GM23248 (cell line): ENCODE results near the gene ZBTB4. TPM values are rescaled to one million over a fixed set of nuclear protein-coding genes. Genes with fewer than 3 reads are reported as not detected.

Experiments used
- DNase-seq: peaks from one replicate; pipeline ENCODE4 v3.0.0-alpha.2; 2015
- H2AFZ ChIP-seq: fragments of 200-600 bp; sonication (generic); 2 replicates; pipeline ENCODE4 v1.6.1; 2016; ENCODE audit warnings: antibody characterized with exemption
- H3F3A ChIP-seq: fragments of 200-600 bp; sonication (generic); 2 replicates; pipeline ENCODE4 v1.6.1; 2016; ENCODE audit warnings: mild to moderate bottlenecking, antibody characterized with exemption, mixed run types; ENCODE audit not compliant: insufficient read depth
- H3K27ac ChIP-seq: fragments of 200-600 bp; sonication (generic); 2 replicates; pipeline ENCODE4 v1.5.1; 2016; ENCODE audit warnings: mild to moderate bottlenecking
- H3K27me3 ChIP-seq: fragments of 200-600 bp; sonication (generic); replicated peaks from 2 replicates; pipeline ENCODE4 v1.6.1; 2016; ENCODE audit warnings: mild to moderate bottlenecking; ENCODE audit not compliant: insufficient read depth
- H3K36me3 ChIP-seq: fragments of 200-600 bp; sonication (generic); 2 replicates; pipeline ENCODE4 v1.6.1; 2016; ENCODE audit warnings: low read depth, mild to moderate bottlenecking
- H3K4me1 ChIP-seq: fragments of 200-600 bp; sonication (generic); 2 replicates; pipeline ENCODE4 v1.6.1; 2016; ENCODE audit warnings: mild to moderate bottlenecking; ENCODE audit not compliant: insufficient read depth
- H3K4me2 ChIP-seq: fragments of 200-600 bp; sonication (generic); one replicate; pipeline ENCODE4 v1.6.1; 2016; ENCODE audit warnings: mild to moderate bottlenecking; ENCODE audit not compliant: unreplicated experiment
- H3K4me3 ChIP-seq: fragments of 200-600 bp; sonication (generic); 2 replicates; pipeline ENCODE4 v1.5.1; 2016; ENCODE audit warnings: mild to moderate bottlenecking
- H3K79me2 ChIP-seq: fragments of 200-600 bp; sonication (generic); 2 replicates; pipeline ENCODE4 v1.6.1; 2016; ENCODE audit warnings: mild to moderate bottlenecking; ENCODE audit not compliant: insufficient read depth
- H3K9ac ChIP-seq: fragments of 200-600 bp; sonication (generic); 2 replicates; pipeline ENCODE4 v1.6.1; 2016; ENCODE audit warnings: mild to moderate bottlenecking
- H3K9me2 ChIP-seq: fragments of 200-600 bp; sonication (generic); 2 replicates; pipeline ENCODE4 v1.6.1; 2016; ENCODE audit warnings: mixed run types, mild to moderate bottlenecking, moderate library complexity; ENCODE audit not compliant: insufficient read depth
- H3K9me3 ChIP-seq: fragments of 200-600 bp; sonication (generic); one replicate; pipeline ENCODE4 v1.6.1; 2017; ENCODE audit warnings: low read depth
- H4K20me1 ChIP-seq: fragments of 200-600 bp; sonication (generic); 2 replicates; pipeline ENCODE4 v1.6.0; 2016; ENCODE audit not compliant: insufficient read depth
- EZH2 ChIP-seq: fragments of 200-600 bp; sonication (generic); IDR thresholded peaks from 2 replicates; pipeline ENCODE4 v1.6.1; 2018; ENCODE audit warnings: antibody characterized with exemption, mild to moderate bottlenecking; ENCODE audit not compliant: insufficient read depth, poor library complexity, severe bottlenecking
- EZH2phosphoT487 ChIP-seq: fragments of 200-600 bp; sonication (generic); IDR thresholded peaks from 2 replicates; pipeline ENCODE4 v1.6.1; 2018; ENCODE audit warnings: antibody characterized with exemption, moderate library complexity, mild to moderate bottlenecking, low read depth; ENCODE audit not compliant: insufficient read depth
- WGBS, 2 experiments: methylation state at CpG; one replicate each; pipeline ENCODE4 v1.1.6; 2015 to 2017; ENCODE audit warnings: low lambda C conversion rate in 2 of 2, low coverage in 1 of 2; ENCODE audit errors: missing lambda C conversion rate in 2 of 2; 5-methylcytosine and 5-hydroxymethylcytosine counted together
- in situ Hi-C: fragments of 300-500 bp; cut with MboI; formaldehyde crosslinking; loops from 2 replicates; pipeline ENCODE4 v1.15.0; 2020
- polyA plus RNA-seq: library from polyadenylated mRNA; unstranded; fragments of >200 nt; fragmentation: Nextera tagmentation; extraction: Ambion mirVana; gene quantifications from 2 replicates; pipeline ENCODE4 v1.2.1, GENCODE V29; 2016
- total RNA-seq: library from RNA; depleted of rRNA; stranded (reverse); fragments of >200 nt; shearing (Covaris generic); gene quantifications from 2 replicates; pipeline ENCODE4 v1.2.3, GENCODE V29; 2014

The ZBTB4 gene
- total and polyA plus RNA-seq, 2 experiments from 2014 or later, result 17.7 to 32.9 TPM

DNA sequence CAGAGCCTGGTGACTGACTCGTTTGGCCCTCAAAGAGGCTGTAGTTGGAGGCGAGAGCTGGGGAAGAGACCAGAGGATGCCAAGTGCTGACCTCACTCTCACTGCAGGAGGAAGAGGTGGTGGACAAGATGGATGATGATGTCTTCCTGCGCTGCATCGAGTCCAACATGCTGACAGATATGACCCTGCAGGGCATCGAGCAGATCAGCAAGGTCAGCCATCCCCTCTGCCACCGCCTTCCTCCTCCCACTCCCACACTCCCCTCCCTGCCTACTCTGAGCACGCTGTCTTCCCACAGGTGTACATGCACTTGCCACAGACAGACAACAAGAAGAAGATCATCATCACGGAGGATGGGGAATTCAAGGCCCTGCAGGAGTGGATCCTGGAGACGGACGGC lies 31.7 kb upstream of the ZBTB4 start:
- Histone ChIP-seq H3K9ac (no peak overlapping the region), H3K4me1 (no peaks in the 10 kb centered on the region), H3K27ac (no peak overlapping the region), H3K79me2 (peaks cover 12% of the 10 kb centered on the region; the same call in 1 of the 2 replicates), H3K4me2 (no peak overlapping the region), H3K4me3 (no peak overlapping the region), H3K9me3 (no peaks in the 10 kb centered on the region), H3K36me3 (peaks cover 56% of the 10 kb centered on the region), H3F3A (peaks cover 31% of the 10 kb centered on the region), H3K27me3 (no peaks in the 10 kb centered on the region), H4K20me1 (no peaks in the 10 kb centered on the region), H3K9me2 (no peaks in the 10 kb centered on the region), H2AFZ (no peak overlapping the region)
- TF ChIP-seq EZH2 (no peak), EZH2phosphoT487 (no peak)
- WGBS, 2 experiments, result 82 to 83% methylated on average over 10 of the region's 10 CpGs
- peak; percentile 25 for DNase-seq
- in situ Hi-C loops, result no loop called here

GRCh38 chr17:7509937-7510336 lies 30.5 kb upstream of the ZBTB4 start:
- TF ChIP-seq EZH2phosphoT487, result no peak
- TF ChIP-seq EZH2, result no peak
- Histone ChIP-seq H3K27ac (no peak overlapping the region), H3K9me2 (no peaks in the 10 kb centered on the region), H3K36me3 (peaks cover 58% of the 10 kb centered on the region), H3K4me1 (no peaks in the 10 kb centered on the region), H3K9ac (no peak overlapping the region), H2AFZ (no peak overlapping the region), H3K4me2 (no peak overlapping the region), H4K20me1 (no peaks in the 10 kb centered on the region), H3K79me2 (peaks cover 20% of the 10 kb centered on the region), H3K4me3 (no peak overlapping the region), H3K27me3 (no peaks in the 10 kb centered on the region), H3F3A (peaks cover 25% of the 10 kb centered on the region), H3K9me3 (no peaks in the 10 kb centered on the region)
- WGBS, 2 experiments, result 77 to 85% methylated on average over 5 of the region's 5 CpGs
- in situ Hi-C loops, result no loop called here
- DNase-seq, result no peak

GRCh38 chr17:7508846-7509245 lies 29.4 kb upstream of the ZBTB4 start:
- in situ Hi-C loops, result no loop called here
- Histone ChIP-seq H3K9ac (no peak overlapping the region), H3F3A (peaks cover 17% of the 10 kb centered on the region; the same call in 1 of the 2 replicates), H3K4me3 (no peak overlapping the region), H2AFZ (no peak overlapping the region), H3K79me2 (peaks cover 28% of the 10 kb centered on the region), H3K27ac (no peak overlapping the region), H3K27me3 (no peaks in the 10 kb centered on the region), H3K36me3 (peaks cover 63% of the 10 kb centered on the region), H3K9me2 (no peaks in the 10 kb centered on the region), H3K4me2 (no peak overlapping the region), H3K4me1 (no peaks in the 10 kb centered on the region), H4K20me1 (no peaks in the 10 kb centered on the region), H3K9me3 (no peaks in the 10 kb centered on the region)
- DNase-seq, result no peak
- WGBS, 2 experiments, result 90 to 94% methylated on average over 9 of the region's 9 CpGs
- no peak for TF ChIP-seq EZH2phosphoT487
- TF ChIP-seq EZH2, result no peak

DNA sequence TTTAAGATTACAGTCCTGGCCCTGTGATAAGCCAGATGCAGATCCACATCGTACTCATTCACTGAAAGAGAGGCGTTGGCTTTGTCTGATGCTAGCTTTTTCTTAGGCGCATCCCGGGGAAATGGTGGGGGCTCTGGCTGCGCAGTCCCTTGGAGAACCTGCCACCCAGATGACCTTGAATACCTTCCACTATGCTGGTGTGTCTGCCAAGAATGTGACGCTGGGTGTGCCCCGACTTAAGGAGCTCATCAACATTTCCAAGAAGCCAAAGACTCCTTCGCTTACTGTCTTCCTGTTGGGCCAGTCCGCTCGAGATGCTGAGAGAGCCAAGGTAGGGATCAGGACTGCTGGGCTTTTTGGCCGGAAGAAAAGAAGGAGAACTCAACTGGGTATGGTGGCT lies 28.7 kb upstream of the ZBTB4 start:
- peaks cover 22% of the 10 kb centered on the region; the same call in 1 of the 2 replicates for H3F3A ChIP-seq
- no peaks in the 10 kb centered on the region for H4K20me1 ChIP-seq
- DNase-seq, result no peak

GRCh38 chr17:7503521-7503920 lies 24.1 kb upstream of the ZBTB4 start:
- peaks cover 79% of the 10 kb centered on the region for H3K79me2 ChIP-seq
- H3F3A ChIP-seq, result peaks cover 19% of the 10 kb centered on the region; the same call in 1 of the 2 replicates
- H2AFZ ChIP-seq, result no peak overlapping the region
- no peaks in the 10 kb centered on the region for H4K20me1 ChIP-seq
- TF ChIP-seq EZH2phosphoT487 (no peak), EZH2 (no peak)
- 89 to 92% methylated on average over 8 of the region's 8 CpGs for WGBS, 2 experiments
- DNase-seq, result no peak
- no peaks in the 10 kb centered on the region for H3K27me3 ChIP-seq
- no peaks in the 10 kb centered on the region for H3K9me2 ChIP-seq
- peaks cover 86% of the 10 kb centered on the region for H3K36me3 ChIP-seq
- no peak overlapping the region for H3K27ac ChIP-seq
- no peak overlapping the region for H3K4me3 ChIP-seq
- no peak overlapping the region for H3K9ac ChIP-seq
- no peaks in the 10 kb centered on the region for H3K4me1 ChIP-seq
- no peak overlapping the region for H3K4me2 ChIP-seq
- no peaks in the 10 kb centered on the region for H3K9me3 ChIP-seq
- in situ Hi-C loops, result no loop called here

More for the DNA sequence above, 28.7 kb upstream of the ZBTB4 start:
- Histone ChIP-seq H3K4me1 (no peaks in the 10 kb centered on the region), H3K4me2 (no peak overlapping the region), H3K9me2 (no peaks in the 10 kb centered on the region), H3K4me3 (no peak overlapping the region), H3K9me3 (no peaks in the 10 kb centered on the region), H3K36me3 (peaks cover 70% of the 10 kb centered on the region), H3K9ac (no peak overlapping the region), H3K27ac (no peak overlapping the region), H2AFZ (no peak overlapping the region), H3K79me2 (peaks cover 35% of the 10 kb centered on the region), H3K27me3 (no peaks in the 10 kb centered on the region)
- TF ChIP-seq EZH2, result no peak
- no peak for TF ChIP-seq EZH2phosphoT487
- WGBS, 2 experiments, result 87 to 89% methylated on average over 11 of the region's 11 CpGs
- in situ Hi-C loops, result no loop called here
